Fibroblast of lung (primary cell): ENCODE results near the gene ZPLD1.

Experiments used
- EZH2 ChIP-seq: IDR thresholded peaks from 2 replicates; pipeline ENCODE4 v1.5.1; 2012; ENCODE audit warnings: low read length, control low read depth, mild to moderate bottlenecking; ENCODE audit errors: missing control alignments
- TF ChIP-seq, protein P1 (sequence below), 2 donors: IDR thresholded peaks in 1 of 2; conservative IDR thresholded peaks in 1 of 2; 1 replicate in 1 of 2; 2 replicates in 1 of 2; pipeline ENCODE4 v1.5.1; 2011 to 2012; ENCODE audit warnings: low read length in 2 of 2, control low read depth in 1 of 2, inconsistent platforms in 1 of 2, low read depth in 1 of 2, mild to moderate bottlenecking in 1 of 2

DNA sequence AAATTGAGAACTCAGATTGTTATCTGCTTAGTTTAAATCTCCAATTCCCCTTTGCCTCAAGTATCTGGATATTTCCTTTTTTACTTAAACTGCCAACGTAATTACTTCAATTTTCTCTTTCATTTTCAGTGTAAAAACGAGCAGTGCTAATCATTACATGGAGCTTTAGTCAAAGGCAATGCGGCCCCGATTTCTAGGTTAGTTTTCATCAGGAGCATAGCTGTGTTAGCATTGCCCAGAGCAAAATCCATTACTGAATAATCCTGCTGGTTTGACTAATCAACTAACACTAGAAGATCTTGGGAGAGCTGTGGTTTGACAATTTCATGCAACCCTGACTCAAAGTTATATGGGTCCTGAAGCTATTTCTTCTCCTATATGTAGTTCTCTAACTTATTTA, 46.2 kb downstream of the ZPLD1 start:
- TF ChIP-seq, protein P1, sequence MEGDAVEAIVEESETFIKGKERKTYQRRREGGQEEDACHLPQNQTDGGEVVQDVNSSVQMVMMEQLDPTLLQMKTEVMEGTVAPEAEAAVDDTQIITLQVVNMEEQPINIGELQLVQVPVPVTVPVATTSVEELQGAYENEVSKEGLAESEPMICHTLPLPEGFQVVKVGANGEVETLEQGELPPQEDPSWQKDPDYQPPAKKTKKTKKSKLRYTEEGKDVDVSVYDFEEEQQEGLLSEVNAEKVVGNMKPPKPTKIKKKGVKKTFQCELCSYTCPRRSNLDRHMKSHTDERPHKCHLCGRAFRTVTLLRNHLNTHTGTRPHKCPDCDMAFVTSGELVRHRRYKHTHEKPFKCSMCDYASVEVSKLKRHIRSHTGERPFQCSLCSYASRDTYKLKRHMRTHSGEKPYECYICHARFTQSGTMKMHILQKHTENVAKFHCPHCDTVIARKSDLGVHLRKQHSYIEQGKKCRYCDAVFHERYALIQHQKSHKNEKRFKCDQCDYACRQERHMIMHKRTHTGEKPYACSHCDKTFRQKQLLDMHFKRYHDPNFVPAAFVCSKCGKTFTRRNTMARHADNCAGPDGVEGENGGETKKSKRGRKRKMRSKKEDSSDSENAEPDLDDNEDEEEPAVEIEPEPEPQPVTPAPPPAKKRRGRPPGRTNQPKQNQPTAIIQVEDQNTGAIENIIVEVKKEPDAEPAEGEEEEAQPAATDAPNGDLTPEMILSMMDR (conservative IDR thresholded peaks at IDR 0.05 in 1 of 2, IDR thresholded peaks at IDR 0.05 in 1 of 2; ENCODE audit: low read depth in 1 of 2, low read length in 2 of 2): no peak
- TF ChIP-seq EZH2: no peak
